ENCODE results near the gene KIF1C. TPM values are rescaled to one million over a fixed set of nuclear protein-coding genes. Genes with fewer than 3 reads are reported as not detected.

The KIF1C gene
- total RNA-seq, 1 donor from 2014 or later: 22.1 TPM

DNA sequence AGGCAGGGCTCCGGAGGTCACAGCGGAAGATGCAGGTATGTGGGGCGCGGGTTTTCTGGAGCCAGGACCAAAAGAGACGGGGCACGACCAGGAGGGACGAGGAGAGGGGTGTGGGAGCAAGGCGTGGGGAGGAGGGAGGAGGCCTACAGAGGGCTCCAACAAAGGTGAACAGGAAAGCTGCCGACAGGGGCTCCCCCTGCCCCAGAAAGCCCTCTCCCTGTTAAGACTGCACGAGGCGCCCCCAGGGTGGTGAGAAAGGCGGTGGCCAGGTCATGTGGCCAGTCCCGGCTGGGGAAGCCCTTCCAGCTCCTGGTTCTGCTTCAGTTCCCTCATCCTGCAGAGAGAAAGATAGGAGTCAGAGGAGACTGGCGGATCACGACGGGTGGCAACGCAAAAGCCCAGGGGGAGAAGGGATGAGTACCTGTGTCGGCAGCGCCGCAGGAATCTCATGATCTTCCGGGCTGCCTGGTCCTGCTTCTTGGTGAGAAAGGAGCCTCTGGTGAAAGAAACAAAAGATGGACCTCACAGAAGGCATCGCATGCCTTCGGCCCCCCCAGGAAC is 29.2 kb upstream of the KIF1C start:
- Mint-ChIP-seq H3K36me3 (peaks cover 23% of the 10 kb centered on the region), H3K27me3 (ENCODE audit: insufficient read depth, low read depth) (peaks cover 8% of the 10 kb centered on the region), H3K27ac (no peak overlapping the region), H3K4me1 (peaks cover 32% of the 10 kb centered on the region), H3K4me3 (no peak overlapping the region), H3K9me3 (peaks cover 7% of the 10 kb centered on the region)
- Histone ChIP-seq H2AFZ (replicated peaks) (peak overlapping the region; percentile 35), H3K36me3 (no peaks in the 10 kb centered on the region), H3K4me3 (peak overlapping the region; percentile 65), H4K20me1 (ENCODE audit: low read depth) (peaks cover 39% of the 10 kb centered on the region), H3K9ac (peak overlapping the region; percentile 43), H3F3A (ENCODE audit: low read depth) (peaks cover 31% of the 10 kb centered on the region), H3K4me2 (peak overlapping the region; percentile 95), H3K79me2 (ENCODE audit: low read depth) (peaks cover 38% of the 10 kb centered on the region), H3K4me1 (peaks cover 14% of the 10 kb centered on the region), H3K27ac (peak overlapping the region; percentile 73), H3K9me3 (ENCODE audit: low read depth) (no peaks in the 10 kb centered on the region), H3K27me3 (peaks cover 7% of the 10 kb centered on the region)
- TF ChIP-seq EZH2 (IDR thresholded peaks at IDR 0.05) (no peak), EZH2phosphoT487 (IDR thresholded peaks at IDR 0.05) (no peak)
- TF ChIP-seq, protein P1, sequence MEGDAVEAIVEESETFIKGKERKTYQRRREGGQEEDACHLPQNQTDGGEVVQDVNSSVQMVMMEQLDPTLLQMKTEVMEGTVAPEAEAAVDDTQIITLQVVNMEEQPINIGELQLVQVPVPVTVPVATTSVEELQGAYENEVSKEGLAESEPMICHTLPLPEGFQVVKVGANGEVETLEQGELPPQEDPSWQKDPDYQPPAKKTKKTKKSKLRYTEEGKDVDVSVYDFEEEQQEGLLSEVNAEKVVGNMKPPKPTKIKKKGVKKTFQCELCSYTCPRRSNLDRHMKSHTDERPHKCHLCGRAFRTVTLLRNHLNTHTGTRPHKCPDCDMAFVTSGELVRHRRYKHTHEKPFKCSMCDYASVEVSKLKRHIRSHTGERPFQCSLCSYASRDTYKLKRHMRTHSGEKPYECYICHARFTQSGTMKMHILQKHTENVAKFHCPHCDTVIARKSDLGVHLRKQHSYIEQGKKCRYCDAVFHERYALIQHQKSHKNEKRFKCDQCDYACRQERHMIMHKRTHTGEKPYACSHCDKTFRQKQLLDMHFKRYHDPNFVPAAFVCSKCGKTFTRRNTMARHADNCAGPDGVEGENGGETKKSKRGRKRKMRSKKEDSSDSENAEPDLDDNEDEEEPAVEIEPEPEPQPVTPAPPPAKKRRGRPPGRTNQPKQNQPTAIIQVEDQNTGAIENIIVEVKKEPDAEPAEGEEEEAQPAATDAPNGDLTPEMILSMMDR (IDR thresholded peaks at IDR 0.05): no peak
- DNase-seq (ENCODE audit: low spot score): peak; percentile 60

DNA sequence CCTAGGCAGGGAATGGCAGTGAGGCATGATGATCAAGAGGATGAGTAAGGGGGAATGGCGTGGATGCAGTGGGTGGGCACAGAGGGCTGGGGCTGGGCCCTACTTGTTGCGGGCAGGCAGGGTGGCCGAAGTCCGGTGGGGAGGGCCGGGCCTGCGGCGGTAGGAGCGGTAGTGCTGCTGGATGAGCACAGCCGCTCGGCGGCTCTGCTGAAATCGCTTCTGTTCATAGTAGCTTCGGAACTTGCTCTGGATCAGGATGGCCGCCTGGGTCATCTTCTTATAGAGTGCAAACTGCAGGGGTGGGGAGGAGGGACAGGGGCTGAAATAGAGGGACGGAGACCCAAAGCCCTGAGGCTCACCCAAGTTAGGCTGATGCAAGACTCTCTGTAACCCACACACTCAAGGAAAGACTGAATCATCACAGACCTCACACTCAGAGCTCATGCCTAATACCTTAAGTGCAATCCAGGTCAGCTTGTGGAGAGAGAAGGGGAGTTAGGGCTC is 28.7 kb upstream of the KIF1C start:
- peaks cover 14% of the 10 kb centered on the region for H3K4me1 ChIP-seq
- no peak overlapping the region for H2AFZ ChIP-seq (replicated peaks)
- H3K9ac ChIP-seq: peak overlapping the region; percentile 43
- peak overlapping the region; percentile 65 for H3K4me3 ChIP-seq
- H3K79me2 ChIP-seq (ENCODE audit: low read depth): peaks cover 38% of the 10 kb centered on the region
- Mint-ChIP-seq H3K36me3 (peaks cover 23% of the 10 kb centered on the region), H3K4me3 (no peak overlapping the region), H3K27ac (no peak overlapping the region), H3K27me3 (ENCODE audit: insufficient read depth, low read depth) (peaks cover 8% of the 10 kb centered on the region), H3K4me1 (peaks cover 34% of the 10 kb centered on the region), H3K9me3 (peaks cover 7% of the 10 kb centered on the region)
- H3K36me3 ChIP-seq: no peaks in the 10 kb centered on the region
- peak overlapping the region; percentile 95 for H3K4me2 ChIP-seq
- peaks cover 40% of the 10 kb centered on the region for H4K20me1 ChIP-seq (ENCODE audit: low read depth)
- peaks cover 31% of the 10 kb centered on the region for H3F3A ChIP-seq (ENCODE audit: low read depth)
- no peaks in the 10 kb centered on the region for H3K9me3 ChIP-seq (ENCODE audit: low read depth)
- no peak for DNase-seq (ENCODE audit: low spot score)
- H3K27ac ChIP-seq: no peak overlapping the region
- no peak for TF ChIP-seq EZH2 (IDR thresholded peaks at IDR 0.05)
- TF ChIP-seq, protein P1 (IDR thresholded peaks at IDR 0.05): no peak
- no peak for TF ChIP-seq EZH2phosphoT487 (IDR thresholded peaks at IDR 0.05)
- H3K27me3 ChIP-seq: peaks cover 7% of the 10 kb centered on the region

DNA sequence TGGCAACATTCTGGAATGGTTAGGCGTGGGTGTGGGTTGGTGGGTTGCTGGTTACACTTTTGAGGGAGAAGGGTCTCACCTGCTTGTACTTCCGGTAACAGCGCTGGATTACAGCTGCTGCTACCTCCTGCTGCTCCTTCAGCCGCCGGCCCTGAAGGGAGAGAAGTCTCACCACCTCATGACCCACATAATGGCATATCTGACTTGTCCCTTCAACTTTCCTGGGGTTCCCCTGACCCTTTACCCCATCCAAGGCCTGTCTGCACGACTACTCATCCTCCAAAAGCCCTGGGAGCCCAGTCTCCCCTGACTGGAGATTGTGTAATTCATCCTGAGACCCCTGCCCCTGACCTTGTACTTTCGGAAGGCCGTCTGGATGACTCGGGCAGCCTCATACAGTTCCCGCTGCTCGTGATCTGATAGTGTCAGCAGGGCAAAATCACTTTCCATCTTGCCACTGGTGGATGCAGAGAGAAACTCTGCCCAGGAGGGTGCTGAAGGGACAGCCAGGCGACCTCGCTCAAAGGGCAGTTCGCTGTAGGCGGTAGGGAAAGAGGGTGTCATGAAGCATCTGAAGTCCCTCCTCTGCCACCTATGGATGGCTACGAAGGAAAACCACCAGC is 28.1 kb upstream of the KIF1C start:
- Mint-ChIP-seq H3K36me3 (peaks cover 23% of the 10 kb centered on the region), H3K9me3 (peaks cover 7% of the 10 kb centered on the region), H3K4me1 (peaks cover 34% of the 10 kb centered on the region), H3K27me3 (ENCODE audit: insufficient read depth, low read depth) (peaks cover 8% of the 10 kb centered on the region), H3K4me3 (no peak overlapping the region), H3K27ac (no peak overlapping the region)
- TF ChIP-seq, protein P1 (IDR thresholded peaks at IDR 0.05): no peak
- TF ChIP-seq EZH2phosphoT487 (IDR thresholded peaks at IDR 0.05): no peak
- TF ChIP-seq EZH2 (IDR thresholded peaks at IDR 0.05): no peak
- Histone ChIP-seq H3K4me1 (peaks cover 14% of the 10 kb centered on the region), H3K27me3 (peaks cover 12% of the 10 kb centered on the region), H3F3A (ENCODE audit: low read depth) (peaks cover 31% of the 10 kb centered on the region), H2AFZ (replicated peaks) (no peak overlapping the region), H3K4me3 (peak overlapping the region; percentile 65), H3K79me2 (ENCODE audit: low read depth) (peaks cover 35% of the 10 kb centered on the region), H4K20me1 (ENCODE audit: low read depth) (peaks cover 40% of the 10 kb centered on the region), H3K36me3 (no peaks in the 10 kb centered on the region), H3K9me3 (ENCODE audit: low read depth) (no peaks in the 10 kb centered on the region), H3K4me2 (peak overlapping the region; percentile 95), H3K9ac (no peak overlapping the region), H3K27ac (no peak overlapping the region)
- DNase-seq (ENCODE audit: low spot score): no peak

Data from neural progenitor cell (in vitro differentiated cells).